ENCODE results near the gene MAPT.

MAPT gene

DNA sequence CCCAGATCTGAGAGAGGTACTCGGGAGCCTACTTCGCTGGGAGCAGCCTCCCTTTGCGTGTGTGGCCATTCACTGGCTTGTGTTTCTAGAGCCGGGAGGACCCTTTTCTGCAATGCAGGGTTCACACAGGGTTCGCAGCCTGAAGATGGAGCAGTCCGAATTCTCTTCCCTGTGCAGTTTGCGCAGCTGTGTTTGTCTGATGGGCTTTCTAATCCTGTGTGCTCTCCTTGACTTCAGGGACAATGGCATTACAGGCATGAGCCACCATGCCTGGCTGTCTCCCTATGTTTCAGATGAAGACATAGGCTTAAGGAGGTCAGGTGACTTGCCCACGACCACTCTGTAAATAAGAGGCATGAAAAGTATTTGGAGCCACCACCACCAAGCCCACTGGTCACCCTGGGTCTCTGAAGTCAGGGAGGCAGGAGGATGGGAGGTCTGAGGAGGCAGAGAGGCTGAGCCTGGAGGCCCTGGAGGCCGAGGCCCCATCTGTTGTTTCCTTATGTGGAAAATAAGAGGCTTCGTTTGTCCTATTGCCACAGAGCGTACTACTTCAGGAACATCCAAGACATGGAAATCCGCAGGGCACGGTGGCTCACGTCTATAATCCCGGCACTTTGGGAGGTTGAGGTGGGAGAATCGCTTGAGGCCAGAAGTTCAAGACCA is 99.7 kb downstream of the MAPT start:
- no peak for TF ChIP-seq RAD21 (IDR thresholded peaks at IDR 0.05; ENCODE audit: low read depth)
- no peak for TF ChIP-seq EP300 (IDR thresholded peaks at IDR 0.05; ENCODE audit: borderline replicate concordance)
- TF ChIP-seq, protein P1, sequence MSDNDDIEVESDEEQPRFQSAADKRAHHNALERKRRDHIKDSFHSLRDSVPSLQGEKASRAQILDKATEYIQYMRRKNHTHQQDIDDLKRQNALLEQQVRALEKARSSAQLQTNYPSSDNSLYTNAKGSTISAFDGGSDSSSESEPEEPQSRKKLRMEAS (IDR thresholded peaks at IDR 0.05) = no peak
- TF ChIP-seq EGR1 (IDR thresholded peaks at IDR 0.05) = no peak
- TF ChIP-seq, protein P2, sequence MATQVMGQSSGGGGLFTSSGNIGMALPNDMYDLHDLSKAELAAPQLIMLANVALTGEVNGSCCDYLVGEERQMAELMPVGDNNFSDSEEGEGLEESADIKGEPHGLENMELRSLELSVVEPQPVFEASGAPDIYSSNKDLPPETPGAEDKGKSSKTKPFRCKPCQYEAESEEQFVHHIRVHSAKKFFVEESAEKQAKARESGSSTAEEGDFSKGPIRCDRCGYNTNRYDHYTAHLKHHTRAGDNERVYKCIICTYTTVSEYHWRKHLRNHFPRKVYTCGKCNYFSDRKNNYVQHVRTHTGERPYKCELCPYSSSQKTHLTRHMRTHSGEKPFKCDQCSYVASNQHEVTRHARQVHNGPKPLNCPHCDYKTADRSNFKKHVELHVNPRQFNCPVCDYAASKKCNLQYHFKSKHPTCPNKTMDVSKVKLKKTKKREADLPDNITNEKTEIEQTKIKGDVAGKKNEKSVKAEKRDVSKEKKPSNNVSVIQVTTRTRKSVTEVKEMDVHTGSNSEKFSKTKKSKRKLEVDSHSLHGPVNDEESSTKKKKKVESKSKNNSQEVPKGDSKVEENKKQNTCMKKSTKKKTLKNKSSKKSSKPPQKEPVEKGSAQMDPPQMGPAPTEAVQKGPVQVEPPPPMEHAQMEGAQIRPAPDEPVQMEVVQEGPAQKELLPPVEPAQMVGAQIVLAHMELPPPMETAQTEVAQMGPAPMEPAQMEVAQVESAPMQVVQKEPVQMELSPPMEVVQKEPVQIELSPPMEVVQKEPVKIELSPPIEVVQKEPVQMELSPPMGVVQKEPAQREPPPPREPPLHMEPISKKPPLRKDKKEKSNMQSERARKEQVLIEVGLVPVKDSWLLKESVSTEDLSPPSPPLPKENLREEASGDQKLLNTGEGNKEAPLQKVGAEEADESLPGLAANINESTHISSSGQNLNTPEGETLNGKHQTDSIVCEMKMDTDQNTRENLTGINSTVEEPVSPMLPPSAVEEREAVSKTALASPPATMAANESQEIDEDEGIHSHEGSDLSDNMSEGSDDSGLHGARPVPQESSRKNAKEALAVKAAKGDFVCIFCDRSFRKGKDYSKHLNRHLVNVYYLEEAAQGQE (IDR thresholded peaks at IDR 0.05; ENCODE audit: low read depth) = no peak
- no peak for TF ChIP-seq NFIC (IDR thresholded peaks at IDR 0.05)
- no peak for TF ChIP-seq ZBTB7A (IDR thresholded peaks at IDR 0.05; ENCODE audit: low read depth)
- no peak for TF ChIP-seq FOXM1 (IDR thresholded peaks at IDR 0.05; ENCODE audit: borderline replicate concordance, low read depth)
- TF ChIP-seq CREB1 (IDR thresholded peaks at IDR 0.05; ENCODE audit: low read depth) = no peak

DNA sequence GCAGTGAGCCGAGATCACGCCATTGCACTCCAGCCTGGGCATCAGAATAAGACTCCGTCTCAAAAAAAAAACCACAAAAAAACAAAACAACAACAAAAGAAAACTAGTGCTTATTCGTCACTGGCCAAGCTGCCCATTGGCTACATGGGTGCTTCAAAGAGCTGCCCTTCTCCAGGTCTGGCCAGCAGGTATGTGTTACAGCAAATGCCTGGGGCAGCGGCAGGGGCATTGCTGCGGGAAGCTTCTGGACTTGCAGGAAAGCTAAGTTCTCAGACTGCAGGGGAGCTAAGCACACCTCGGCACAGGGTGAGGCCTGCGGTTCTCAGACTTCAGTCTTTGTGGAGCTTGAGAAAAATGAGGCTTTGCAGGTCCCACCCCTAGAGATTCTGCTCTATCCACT is 100.6 kb downstream of the MAPT start:
- TF ChIP-seq, protein P2 (IDR thresholded peaks at IDR 0.05; ENCODE audit: low read depth) = no peak
- TF ChIP-seq NFIC (IDR thresholded peaks at IDR 0.05) = no peak
- no peak for TF ChIP-seq TCF12 (IDR thresholded peaks at IDR 0.05; ENCODE audit: low read depth)
- no peak for TF ChIP-seq EP300 (IDR thresholded peaks at IDR 0.05; ENCODE audit: borderline replicate concordance)
- no peak for TF ChIP-seq ZBTB7A (IDR thresholded peaks at IDR 0.05; ENCODE audit: low read depth)
- no peak for TF ChIP-seq EGR1 (IDR thresholded peaks at IDR 0.05)
- TF ChIP-seq RAD21 (IDR thresholded peaks at IDR 0.05; ENCODE audit: low read depth) = no peak
- TF ChIP-seq CREB1 (IDR thresholded peaks at IDR 0.05; ENCODE audit: low read depth) = no peak
- no peak for TF ChIP-seq FOXM1 (IDR thresholded peaks at IDR 0.05; ENCODE audit: borderline replicate concordance, low read depth)
- TF ChIP-seq TEAD4 (IDR thresholded peaks at IDR 0.05) = no peak
- TF ChIP-seq, protein P3, sequence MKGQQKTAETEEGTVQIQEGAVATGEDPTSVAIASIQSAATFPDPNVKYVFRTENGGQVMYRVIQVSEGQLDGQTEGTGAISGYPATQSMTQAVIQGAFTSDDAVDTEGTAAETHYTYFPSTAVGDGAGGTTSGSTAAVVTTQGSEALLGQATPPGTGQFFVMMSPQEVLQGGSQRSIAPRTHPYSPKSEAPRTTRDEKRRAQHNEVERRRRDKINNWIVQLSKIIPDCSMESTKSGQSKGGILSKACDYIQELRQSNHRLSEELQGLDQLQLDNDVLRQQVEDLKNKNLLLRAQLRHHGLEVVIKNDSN (IDR thresholded peaks at IDR 0.05) = no peak
- no peak for TF ChIP-seq YY1 (IDR thresholded peaks at IDR 0.05; ENCODE audit: low read depth)
- TF ChIP-seq TAF1 (IDR thresholded peaks at IDR 0.05; ENCODE audit: low read depth) = no peak
- TF ChIP-seq, protein P1 (IDR thresholded peaks at IDR 0.05) = no peak

DNA sequence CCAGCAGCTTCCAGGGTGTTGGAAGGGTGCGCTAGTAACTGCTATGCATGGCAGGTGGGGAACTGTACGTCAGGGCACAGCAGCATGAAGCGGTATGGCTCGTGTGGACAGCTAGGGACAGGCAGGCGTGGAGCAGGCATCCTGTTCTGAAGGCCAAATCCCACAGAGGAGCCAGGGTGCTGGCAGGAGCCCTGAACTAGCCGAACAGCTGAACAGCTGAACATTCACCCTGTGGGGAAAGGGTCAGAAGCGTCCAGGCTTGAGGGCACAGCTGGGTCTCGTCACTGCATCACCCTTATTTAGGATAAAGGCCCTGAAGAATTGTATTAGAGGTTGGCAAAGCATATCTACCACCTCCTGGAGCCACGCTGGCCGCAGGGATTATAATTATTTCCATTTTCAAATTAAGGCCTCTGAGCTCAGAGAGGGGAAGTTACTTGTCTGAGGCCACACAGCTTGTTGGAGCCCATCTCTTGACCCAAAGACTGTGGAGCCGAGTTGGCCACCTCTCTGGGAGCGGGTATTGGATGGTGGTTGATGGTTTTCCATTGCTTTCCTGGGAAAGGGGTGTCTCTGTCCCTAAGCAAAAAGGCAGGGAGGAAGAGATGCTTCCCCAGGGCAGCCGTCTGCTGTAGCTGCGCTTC is 101.4 kb downstream of the MAPT start:
- TF ChIP-seq ZBTB7A (IDR thresholded peaks at IDR 0.05; ENCODE audit: low read depth) = no peak
- no peak for TF ChIP-seq EP300 (IDR thresholded peaks at IDR 0.05; ENCODE audit: borderline replicate concordance)
- TF ChIP-seq EGR1 (IDR thresholded peaks at IDR 0.05) = no peak
- no peak for TF ChIP-seq TCF12 (IDR thresholded peaks at IDR 0.05; ENCODE audit: low read depth)
- TF ChIP-seq, protein P2 (IDR thresholded peaks at IDR 0.05; ENCODE audit: low read depth) = no peak
- TF ChIP-seq YY1 (IDR thresholded peaks at IDR 0.05; ENCODE audit: low read depth) = no peak
- no peak for TF ChIP-seq TEAD4 (IDR thresholded peaks at IDR 0.05)

DNA sequence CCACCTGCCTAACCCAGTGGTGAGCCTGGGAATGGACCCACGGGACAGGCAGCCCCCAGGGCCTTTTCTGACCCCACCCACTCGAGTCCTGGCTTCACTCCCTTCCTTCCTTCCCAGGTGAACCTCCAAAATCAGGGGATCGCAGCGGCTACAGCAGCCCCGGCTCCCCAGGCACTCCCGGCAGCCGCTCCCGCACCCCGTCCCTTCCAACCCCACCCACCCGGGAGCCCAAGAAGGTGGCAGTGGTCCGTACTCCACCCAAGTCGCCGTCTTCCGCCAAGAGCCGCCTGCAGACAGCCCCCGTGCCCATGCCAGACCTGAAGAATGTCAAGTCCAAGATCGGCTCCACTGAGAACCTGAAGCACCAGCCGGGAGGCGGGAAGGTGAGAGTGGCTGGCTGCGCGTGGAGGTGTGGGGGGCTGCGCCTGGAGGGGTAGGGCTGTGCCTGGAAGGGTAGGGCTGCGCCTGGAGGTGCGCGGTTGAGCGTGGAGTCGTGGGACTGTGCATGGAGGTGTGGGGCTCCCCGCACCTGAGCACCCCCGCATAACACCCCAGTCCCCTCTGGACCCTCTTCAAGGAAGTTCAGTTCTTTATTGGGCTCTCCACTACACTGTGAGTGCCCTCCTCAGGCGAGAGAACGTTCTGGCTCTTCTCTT is 102.1 kb downstream of the MAPT start:
- TF ChIP-seq YY1 (IDR thresholded peaks at IDR 0.05; ENCODE audit: low read depth) (no peak), TCF12 (IDR thresholded peaks at IDR 0.05; ENCODE audit: low read depth) (no peak), ZBTB7A (IDR thresholded peaks at IDR 0.05; ENCODE audit: low read depth) (no peak)
- TF ChIP-seq, protein P1 (IDR thresholded peaks at IDR 0.05) = no peak

Measured in Ishikawa (cell line).